GM12878 (cell line): Measurements from ENCODE around the gene PKP2. TPM values are rescaled to one million over a fixed set of nuclear protein-coding genes. Genes with fewer than 3 reads are reported as not detected.

Experiments
- BACH1 ChIP-seq: fragments of 450-650 bp; IDR thresholded peaks from 2 replicates; pipeline ENCODE4 v1.6.1; 2017; ENCODE audit warnings: mild to moderate bottlenecking, borderline replicate concordance
- BCL3 ChIP-seq: IDR thresholded peaks from 2 replicates; pipeline ENCODE4 v1.6.1; 2011; ENCODE audit warnings: borderline replicate concordance, low read depth, mild to moderate bottlenecking, moderate library complexity, low read length; ENCODE audit not compliant: insufficient read depth, poor library complexity, severe bottlenecking
- BRCA1 ChIP-seq: IDR thresholded peaks from 2 replicates; pipeline ENCODE4 v1.6.1; 2011; ENCODE audit warnings: low read depth, low read length, improper control_type of control experiment
- CREM ChIP-seq: IDR thresholded peaks from 2 replicates; pipeline ENCODE4 v1.6.1; 2014; ENCODE audit warnings: antibody characterized with exemption, low read depth
- E2F4 ChIP-seq: IDR thresholded peaks from 2 replicates; pipeline ENCODE4 v1.6.1; 2012; ENCODE audit warnings: low read depth, low read length, improper control_type of control experiment
- E2F8 ChIP-seq: fragments of 450-650 bp; IDR thresholded peaks from 2 replicates; pipeline ENCODE4 v1.6.1; 2018; ENCODE audit warnings: mild to moderate bottlenecking, low read depth, moderate library complexity; ENCODE audit not compliant: partially characterized antibody
- EED ChIP-seq: sonication (generic); IDR thresholded peaks from 2 replicates; pipeline ENCODE4 v1.6.1; 2016; ENCODE audit warnings: antibody characterized with exemption, low read depth
- EGR1 ChIP-seq, 2 experiments: IDR thresholded peaks; 1 replicate in 1 of 2; 2 replicates in 1 of 2; pipeline ENCODE4 v1.6.1; 2011 to 2012; ENCODE audit warnings: low read depth in 2 of 2, low read length in 2 of 2, borderline replicate concordance in 1 of 2, mild to moderate bottlenecking in 1 of 2, moderate library complexity in 1 of 2
- EP300 ChIP-seq, 2 experiments: fragments of 150-350 bp in 1 of 2; IDR thresholded peaks; 2 replicates each; pipeline ENCODE4 v1.6.1; 2011 to 2012; ENCODE audit warnings: low read depth in 2 of 2, low read length in 2 of 2, borderline replicate concordance in 1 of 2, improper control_type of control experiment in 1 of 2, inconsistent platforms in 1 of 2; ENCODE audit not compliant: control insufficient read depth in 1 of 2
- ETV6 ChIP-seq, 2 experiments: fragments of 450-650 bp in 1 of 2; IDR thresholded peaks in 1 of 2; conservative IDR thresholded peaks in 1 of 2; 2 replicates each; pipeline ENCODE4 v1.6.1; 2014; ENCODE audit warnings: antibody characterized with exemption in 1 of 2, borderline replicate concordance in 1 of 2, low read depth in 1 of 2, mild to moderate bottlenecking in 1 of 2, moderate library complexity in 1 of 2
- FOXM1 ChIP-seq: IDR thresholded peaks from 2 replicates; pipeline ENCODE4 v1.6.1; 2012; ENCODE audit warnings: low read depth, mild to moderate bottlenecking, inconsistent platforms, low read length, moderate library complexity
- HDAC2 ChIP-seq: fragments of 200-600 bp; sonication (generic); IDR thresholded peaks from 2 replicates; pipeline ENCODE4 v1.6.1; 2017
- IRF4 ChIP-seq: IDR thresholded peaks from 2 replicates; pipeline ENCODE4 v1.6.1; 2011; ENCODE audit warnings: low read depth, low read length
- MEF2B ChIP-seq: fragments of 450-650 bp; IDR thresholded peaks from 2 replicates; pipeline ENCODE4 v1.6.1; 2018; ENCODE audit warnings: mild to moderate bottlenecking, moderate library complexity; ENCODE audit not compliant: partially characterized antibody, poor library complexity, severe bottlenecking
- NFIC ChIP-seq: IDR thresholded peaks from 2 replicates; pipeline ENCODE4 v1.6.1; 2012; ENCODE audit warnings: low read depth, mild to moderate bottlenecking, inconsistent platforms, low read length, moderate library complexity
- RAD51 ChIP-seq: fragments of 450-650 bp; IDR thresholded peaks from 2 replicates; pipeline ENCODE4 v1.6.1; 2016; ENCODE audit warnings: moderate library complexity, mild to moderate bottlenecking, inconsistent platforms
- RCOR1 ChIP-seq: conservative IDR thresholded peaks from 2 replicates; pipeline ENCODE4 v1.6.1; 2012; ENCODE audit warnings: low read depth, low read length, improper control_type of control experiment
- ZBTB11 ChIP-seq: fragments of 450-650 bp; formaldehyde crosslinking; IDR thresholded peaks from 2 replicates; pipeline ENCODE4 v1.5.0; 2022; ENCODE audit warnings: mild to moderate bottlenecking, missing genetic modification characterization
- ZNF24 ChIP-seq: fragments of 450-650 bp; IDR thresholded peaks from 2 replicates; pipeline ENCODE4 v1.6.1; 2017; ENCODE audit warnings: antibody characterized with exemption, mild to moderate bottlenecking
- polyA plus RNA-seq, 11 experiments: library from polyadenylated mRNA; depleted of rRNA in 4 of 11; unstranded in 6 of 11; stranded (reverse) in 5 of 11; fragments of >200 nt; fragmentation: Nextera tagmentation in 4 of 11; fragmentation: Illumina TruSeq in 1 of 11; extraction: Ambion mirVana in 4 of 11; extraction: Trizol in 1 of 11; gene quantifications; 1 replicate in 1 of 11; 2 replicates in 10 of 11; pipeline versions ENCODE4 v1.2.1 to v1.2.3, GENCODE V29; 2011 to 2016; ENCODE audit warnings: inconsistent platforms in 2 of 11, missing spikeins in 2 of 11, low read depth in 1 of 11
- total RNA-seq, 4 experiments: library from RNA; depleted of rRNA in 3 of 4; stranded (reverse); fragments of >200 nt in 3 of 4; fragmentation: Illumina TruSeq in 1 of 4; extraction: Trizol in 1 of 4; gene quantifications; 2 replicates each; pipeline versions ENCODE4 v1.2.1 to v1.2.3, GENCODE V29; 2013 to 2021

Gene PKP2
- total and polyA plus RNA-seq, 10 of the 15 experiments (the other 5 are each of a cell fraction or from before 2014, with no cell fraction given), result 0.02 to 4.1 (median 0.07) TPM; not detected in 4

GRCh38 chr12:32906399-32907165, 10.0 kb upstream of the PKP2 start (continued):
- TF ChIP-seq ZBTB11 (CRISPR knock-in tag) (no peak), CREM (peak; percentile 56; the same call in 1 of the 2 replicates), NFIC (peak; percentile 84), BCL3 (peak; percentile 45), EP300 (IDR thresholded peaks at IDR 0.05; ENCODE audit: borderline replicate concordance in 1 of 2, control insufficient read depth in 1 of 2, low read depth in 2 of 2, low read length in 2 of 2) (peak; percentile 54 to 88; a peak in 3 of 4 replicates), E2F4 (no peak), HDAC2 (no peak), FOXM1 (peak; percentile 58; the same call in 1 of the 2 replicates), EED (peak; percentile 71), BACH1 (peak; percentile 67; the same call in 1 of the 2 replicates), IRF4 (peak; percentile 96), EGR1 (IDR thresholded peaks at IDR 0.05; ENCODE audit: borderline replicate concordance in 1 of 2, low read depth in 2 of 2, low read length in 2 of 2) (no peak), ETV6 (conservative IDR thresholded peaks at IDR 0.05 in 1 of 2, IDR thresholded peaks at IDR 0.05 in 1 of 2; ENCODE audit: borderline replicate concordance in 1 of 2, low read depth in 1 of 2) (no peak), RAD51 (no peak), MEF2B (peak; percentile 56), ZNF24 (0 out of 2 replicates have a peak, but pooled peaks have one; percentile 22), E2F8 (no peak), RCOR1 (0 out of 2 replicates have a peak, but pooled peaks have one; percentile 59), BRCA1 (no peak)
